Measurements from ENCODE around the gene OR51B2.
"Not testable (repeated sequence)": the region's sequence is repeated elsewhere in the genome, so short reads cannot be mapped to it uniquely, and the experiment has no call there.

Gene OR51B2

DNA sequence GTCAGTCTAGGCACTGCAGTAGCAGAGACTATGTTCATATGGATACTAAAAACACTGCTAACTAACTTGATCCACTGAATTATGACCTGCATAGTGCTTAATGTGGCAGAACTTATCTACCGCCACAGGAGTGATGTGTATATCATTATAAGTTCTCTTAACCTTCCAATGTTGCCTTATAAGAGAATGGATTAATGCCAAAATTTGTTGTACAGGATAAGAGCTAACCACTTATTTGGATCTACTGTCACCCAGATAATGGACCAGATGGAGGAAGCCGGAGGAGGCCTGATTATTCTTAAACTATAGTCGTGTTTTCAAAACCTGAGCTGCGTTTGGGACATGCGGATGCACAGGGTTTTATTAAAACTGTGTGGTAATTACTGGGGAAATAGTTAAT is 20.5 kb downstream of the OR51B2 start:
- TF ChIP-seq, protein P1, sequence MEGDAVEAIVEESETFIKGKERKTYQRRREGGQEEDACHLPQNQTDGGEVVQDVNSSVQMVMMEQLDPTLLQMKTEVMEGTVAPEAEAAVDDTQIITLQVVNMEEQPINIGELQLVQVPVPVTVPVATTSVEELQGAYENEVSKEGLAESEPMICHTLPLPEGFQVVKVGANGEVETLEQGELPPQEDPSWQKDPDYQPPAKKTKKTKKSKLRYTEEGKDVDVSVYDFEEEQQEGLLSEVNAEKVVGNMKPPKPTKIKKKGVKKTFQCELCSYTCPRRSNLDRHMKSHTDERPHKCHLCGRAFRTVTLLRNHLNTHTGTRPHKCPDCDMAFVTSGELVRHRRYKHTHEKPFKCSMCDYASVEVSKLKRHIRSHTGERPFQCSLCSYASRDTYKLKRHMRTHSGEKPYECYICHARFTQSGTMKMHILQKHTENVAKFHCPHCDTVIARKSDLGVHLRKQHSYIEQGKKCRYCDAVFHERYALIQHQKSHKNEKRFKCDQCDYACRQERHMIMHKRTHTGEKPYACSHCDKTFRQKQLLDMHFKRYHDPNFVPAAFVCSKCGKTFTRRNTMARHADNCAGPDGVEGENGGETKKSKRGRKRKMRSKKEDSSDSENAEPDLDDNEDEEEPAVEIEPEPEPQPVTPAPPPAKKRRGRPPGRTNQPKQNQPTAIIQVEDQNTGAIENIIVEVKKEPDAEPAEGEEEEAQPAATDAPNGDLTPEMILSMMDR (IDR thresholded peaks at IDR 0.05) = no peak
- H3K4me3 Mint-ChIP-seq = no peak overlapping the region
- no peak for DNase-seq
- no peak overlapping the region for H3K27ac Mint-ChIP-seq
- no peaks in the 10 kb centered on the region for H3K36me3 Mint-ChIP-seq (ENCODE audit: low read depth)
- no peaks in the 10 kb centered on the region for H3K4me1 Mint-ChIP-seq
- H3K27me3 Mint-ChIP-seq (ENCODE audit: low read depth, poor library complexity) = no peaks in the 10 kb centered on the region
- no peaks in the 10 kb centered on the region for H3K9me3 Mint-ChIP-seq

DNA sequence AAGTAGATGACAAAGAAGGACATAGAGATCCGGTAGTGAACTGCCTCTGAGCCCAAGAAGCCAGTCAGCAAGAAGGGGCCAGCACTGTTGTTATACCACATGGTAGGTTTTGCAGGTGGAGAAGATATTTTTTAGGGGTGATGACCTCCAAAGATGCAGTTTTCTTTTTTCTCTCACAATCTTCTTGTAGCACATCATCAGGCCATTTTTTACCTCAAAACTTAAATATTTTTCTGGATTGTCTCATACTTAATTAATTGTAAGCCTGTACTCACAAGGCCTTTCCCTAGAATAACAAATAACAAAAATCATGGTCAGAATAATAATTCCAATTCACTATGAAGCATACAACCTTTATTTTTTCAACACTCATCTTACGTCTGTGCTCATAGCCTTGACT is 22.3 kb downstream of the OR51B2 start, which contains the start of gene OR51B4:
Gene OR51B4 (minus strand): TSS at position 101 of the 400 bp plus-strand sequence. CDS start 0 bp downstream, at position 101.
- TF ChIP-seq, protein P1 (IDR thresholded peaks at IDR 0.05) = no peak
- no peaks in the 10 kb centered on the region for H3K9me3 Mint-ChIP-seq
- no peak within 1 kb of the TSS for H3K27ac Mint-ChIP-seq
- no peaks in the 10 kb centered on the region for H3K36me3 Mint-ChIP-seq (ENCODE audit: low read depth)
- H3K4me3 Mint-ChIP-seq = no peak within 1 kb of the TSS
- no peaks in the 10 kb centered on the region for H3K4me1 Mint-ChIP-seq
- DNase-seq = no peak
- H3K27me3 Mint-ChIP-seq (ENCODE audit: low read depth, poor library complexity) = no peaks in the 10 kb centered on the region

DNA sequence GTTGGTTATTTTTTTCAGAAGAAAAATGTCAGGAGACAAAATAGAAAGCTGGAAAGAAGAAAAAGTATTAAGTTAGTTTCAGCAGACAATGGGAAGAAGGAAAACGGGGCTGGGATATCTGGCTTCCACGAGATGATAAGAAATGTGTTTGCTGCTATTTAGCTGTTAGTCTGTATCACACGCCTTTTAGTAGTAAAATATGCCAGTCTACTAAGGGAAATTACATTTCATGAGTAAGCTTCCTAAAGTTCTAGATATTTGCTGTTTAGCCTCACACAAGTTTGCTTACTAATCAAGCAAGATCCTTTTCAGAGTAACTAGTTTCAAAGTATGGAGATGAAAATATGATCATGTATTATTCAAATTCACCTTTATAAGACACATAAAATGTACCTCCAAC is 23.8 kb downstream of the OR51B2 start:
- Mint-ChIP-seq H3K27me3 (ENCODE audit: low read depth, poor library complexity) (no peaks in the 10 kb centered on the region), H3K4me3 (no peak overlapping the region), H3K4me1 (no peaks in the 10 kb centered on the region), H3K27ac (no peak overlapping the region), H3K36me3 (ENCODE audit: low read depth) (no peaks in the 10 kb centered on the region), H3K9me3 (no peaks in the 10 kb centered on the region)
- DNase-seq = no peak
- TF ChIP-seq, protein P1 (IDR thresholded peaks at IDR 0.05) = no peak

DNA sequence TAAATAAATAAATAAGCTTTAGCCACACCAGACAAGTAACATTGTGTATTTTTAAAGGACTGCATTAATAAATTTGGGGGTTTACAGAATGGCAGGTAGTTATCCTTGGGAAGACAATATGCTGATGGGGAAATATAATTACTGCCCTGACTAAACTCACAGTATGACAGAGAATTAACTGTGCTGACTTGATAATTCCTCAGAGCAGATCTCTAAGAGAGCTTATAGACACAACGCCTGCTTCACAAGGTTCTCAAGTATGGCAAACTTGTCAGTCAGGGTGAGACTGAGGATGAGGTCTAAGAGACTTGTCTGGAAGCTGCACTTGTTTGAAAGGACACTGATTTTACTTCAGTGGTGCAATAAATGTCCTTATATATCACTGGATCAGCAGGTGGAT is 25.6 kb downstream of the OR51B2 start:
- Mint-ChIP-seq H3K9me3 (no peaks in the 10 kb centered on the region), H3K4me3 (no peak overlapping the region), H3K4me1 (no peaks in the 10 kb centered on the region), H3K27ac (no peak overlapping the region), H3K36me3 (ENCODE audit: low read depth) (no peaks in the 10 kb centered on the region), H3K27me3 (ENCODE audit: low read depth, poor library complexity) (peaks cover 2% of the 10 kb centered on the region)
- DNase-seq = no peak
- TF ChIP-seq, protein P1 (IDR thresholded peaks at IDR 0.05) = no peak

DNA sequence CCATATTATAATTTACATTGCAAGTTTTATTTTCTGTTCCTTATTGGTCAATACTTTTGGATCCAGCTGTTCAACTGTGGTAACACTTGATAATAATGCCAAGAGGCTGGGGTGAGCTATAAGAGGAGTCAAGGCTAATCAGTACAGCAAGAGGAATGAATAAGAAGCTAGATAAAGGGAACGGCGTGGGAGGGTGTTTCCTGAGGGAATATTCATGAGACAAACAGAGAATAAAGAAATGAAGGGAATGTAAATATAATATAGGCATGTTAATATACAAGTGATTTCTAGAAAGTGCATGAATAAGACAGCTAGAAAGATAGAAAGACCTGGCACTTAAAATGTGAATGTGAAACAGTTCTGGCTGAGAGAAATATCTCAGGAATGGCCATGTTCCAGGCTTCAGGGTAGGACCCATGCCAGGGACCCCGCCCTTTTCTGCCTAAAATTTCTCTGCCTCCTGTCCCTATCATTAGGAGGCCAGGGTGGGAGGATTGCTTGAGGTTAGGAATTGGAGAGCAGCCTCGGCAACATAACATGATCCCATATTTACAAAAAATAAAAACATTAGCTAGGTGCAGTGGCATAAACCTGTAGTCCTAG is 26.3 kb downstream of the OR51B2 start:
- H3K27ac Mint-ChIP-seq = no peak overlapping the region
- no peaks in the 10 kb centered on the region for H3K36me3 Mint-ChIP-seq (ENCODE audit: low read depth)
- no peaks in the 10 kb centered on the region for H3K9me3 Mint-ChIP-seq
- no peaks in the 10 kb centered on the region for H3K4me1 Mint-ChIP-seq
- peaks cover 2% of the 10 kb centered on the region for H3K27me3 Mint-ChIP-seq (ENCODE audit: low read depth, poor library complexity)
- TF ChIP-seq, protein P1 (IDR thresholded peaks at IDR 0.05) = no peak
- H3K4me3 Mint-ChIP-seq = no peak overlapping the region
- DNase-seq = no peak

DNA sequence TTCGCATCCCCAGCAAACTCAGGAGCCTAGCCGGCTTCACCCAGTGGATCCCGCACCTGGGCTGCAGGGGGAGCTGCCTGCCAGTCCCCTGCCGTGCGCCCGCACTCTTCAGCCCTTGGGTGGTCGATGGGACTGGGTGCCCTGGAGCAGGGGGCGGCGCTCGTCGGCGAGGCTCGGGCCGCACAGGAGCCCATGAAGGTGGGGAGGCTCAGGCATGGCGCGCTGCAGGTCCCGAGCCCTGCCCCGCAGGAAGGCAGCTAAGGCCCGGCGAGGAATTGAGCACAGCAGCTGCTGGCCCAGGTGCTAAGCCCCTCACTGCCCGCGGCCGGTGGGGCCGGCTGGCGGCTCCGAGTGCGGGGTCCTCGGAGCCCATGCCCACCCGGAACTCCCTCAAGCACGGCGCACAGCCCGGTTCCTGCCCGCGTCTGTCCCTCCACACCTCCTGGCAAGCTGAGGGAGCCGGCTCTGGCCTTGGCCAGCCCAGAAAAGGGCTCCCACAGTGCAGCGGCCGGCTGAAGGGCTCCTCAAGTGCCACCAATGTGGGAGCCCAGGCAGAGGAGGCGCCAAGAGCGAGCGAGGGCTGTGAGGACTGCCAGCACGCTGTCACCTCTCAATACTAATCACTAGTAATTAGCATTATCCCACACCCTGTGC is 29.6 kb downstream of the OR51B2 start:
- not testable (repeated sequence) for H3K27me3 Mint-ChIP-seq (ENCODE audit: low read depth, poor library complexity); H3K4me1 Mint-ChIP-seq; H3K4me3 Mint-ChIP-seq; H3K9me3 Mint-ChIP-seq; DNase-seq; H3K27ac Mint-ChIP-seq; H3K36me3 Mint-ChIP-seq (ENCODE audit: low read depth)
